Thyroid gland (tissue), 4 donors: Measurements from ENCODE around the gene CFAP58.

Source experiments
- POLR2A ChIP-seq, 2 donors: fragments of 450-650 bp; IDR thresholded peaks; one replicate each; pipeline ENCODE4 v1.6.1; 2017; ENCODE audit warnings: antibody characterized with exemption in 2 of 2, mild to moderate bottlenecking in 2 of 2, moderate library complexity in 1 of 2
- TF ChIP-seq, protein P1 (sequence below), 6 experiments: fragments of 200-600 bp in 3 of 6; fragments of 450-650 bp in 3 of 6; sonication (generic) in 3 of 6; IDR thresholded peaks; one replicate each; pipeline ENCODE4 v1.5.1; 2016 to 2019; ENCODE audit warnings: antibody characterized with exemption in 6 of 6, mild to moderate bottlenecking in 2 of 6, inconsistent platforms in 1 of 6, moderate library complexity in 1 of 6

DNA sequence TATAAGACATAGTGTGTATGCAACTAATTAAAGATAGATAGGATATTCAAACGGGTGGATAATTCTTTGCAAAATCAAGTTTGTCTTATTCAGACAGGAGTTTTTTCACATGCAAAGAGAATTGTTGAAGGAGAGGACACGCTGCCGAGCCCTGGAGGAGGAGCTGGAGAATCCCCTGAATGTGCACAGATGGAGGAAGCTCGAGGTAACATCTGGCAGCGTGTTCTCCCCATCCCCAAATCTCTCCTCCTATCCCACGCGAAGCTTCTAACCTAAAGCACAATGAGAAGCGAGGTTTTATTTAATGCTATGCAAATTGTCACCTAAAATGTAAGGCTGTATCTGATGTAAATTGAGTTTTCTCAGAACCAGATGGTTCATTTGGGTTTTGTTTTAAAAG lies 50.0 kb downstream of the CFAP58 start:
- TF ChIP-seq, protein P1, sequence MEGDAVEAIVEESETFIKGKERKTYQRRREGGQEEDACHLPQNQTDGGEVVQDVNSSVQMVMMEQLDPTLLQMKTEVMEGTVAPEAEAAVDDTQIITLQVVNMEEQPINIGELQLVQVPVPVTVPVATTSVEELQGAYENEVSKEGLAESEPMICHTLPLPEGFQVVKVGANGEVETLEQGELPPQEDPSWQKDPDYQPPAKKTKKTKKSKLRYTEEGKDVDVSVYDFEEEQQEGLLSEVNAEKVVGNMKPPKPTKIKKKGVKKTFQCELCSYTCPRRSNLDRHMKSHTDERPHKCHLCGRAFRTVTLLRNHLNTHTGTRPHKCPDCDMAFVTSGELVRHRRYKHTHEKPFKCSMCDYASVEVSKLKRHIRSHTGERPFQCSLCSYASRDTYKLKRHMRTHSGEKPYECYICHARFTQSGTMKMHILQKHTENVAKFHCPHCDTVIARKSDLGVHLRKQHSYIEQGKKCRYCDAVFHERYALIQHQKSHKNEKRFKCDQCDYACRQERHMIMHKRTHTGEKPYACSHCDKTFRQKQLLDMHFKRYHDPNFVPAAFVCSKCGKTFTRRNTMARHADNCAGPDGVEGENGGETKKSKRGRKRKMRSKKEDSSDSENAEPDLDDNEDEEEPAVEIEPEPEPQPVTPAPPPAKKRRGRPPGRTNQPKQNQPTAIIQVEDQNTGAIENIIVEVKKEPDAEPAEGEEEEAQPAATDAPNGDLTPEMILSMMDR (IDR thresholded peaks at IDR 0.05) = no peak
- TF ChIP-seq POLR2A (IDR thresholded peaks at IDR 0.05) = no peak
